ENCODE results near the gene MYO1G. TPM values are rescaled to one million over a fixed set of nuclear protein-coding genes. Genes with fewer than 3 reads are reported as not detected.

MYO1G gene
- total RNA-seq, 2 donors from 2014 or later = 0.78 to 2.2 TPM

DNA sequence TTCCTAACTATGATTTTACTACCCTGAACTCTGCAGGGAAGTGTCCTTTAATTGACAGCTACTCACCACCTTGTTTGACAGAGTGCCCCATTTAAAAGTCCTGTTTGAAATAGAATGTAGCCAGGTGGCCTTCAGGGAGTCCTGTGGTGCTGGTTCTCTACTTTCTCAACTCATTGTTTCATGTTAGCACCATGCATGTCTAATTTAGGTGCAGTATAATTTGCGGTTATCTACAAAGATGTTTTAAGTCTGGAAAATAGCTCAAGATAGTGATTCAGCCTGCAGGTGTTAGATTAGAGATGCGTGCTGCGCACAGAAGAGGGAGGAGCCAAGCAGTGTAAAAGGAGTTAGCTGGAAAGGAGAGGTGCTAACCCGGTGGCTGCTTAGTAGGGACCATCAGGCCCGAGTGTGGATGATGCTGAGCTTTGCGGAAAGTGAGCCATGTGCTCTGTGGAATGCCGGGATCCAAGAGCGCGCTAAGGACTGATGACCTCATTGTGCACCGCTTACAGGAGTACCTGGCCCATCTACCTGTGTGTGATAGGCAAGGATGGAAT lies 22.4 kb upstream of the MYO1G start:
- no peak for DNase-seq (ENCODE audit: low spot score)
- TF ChIP-seq, protein P1, sequence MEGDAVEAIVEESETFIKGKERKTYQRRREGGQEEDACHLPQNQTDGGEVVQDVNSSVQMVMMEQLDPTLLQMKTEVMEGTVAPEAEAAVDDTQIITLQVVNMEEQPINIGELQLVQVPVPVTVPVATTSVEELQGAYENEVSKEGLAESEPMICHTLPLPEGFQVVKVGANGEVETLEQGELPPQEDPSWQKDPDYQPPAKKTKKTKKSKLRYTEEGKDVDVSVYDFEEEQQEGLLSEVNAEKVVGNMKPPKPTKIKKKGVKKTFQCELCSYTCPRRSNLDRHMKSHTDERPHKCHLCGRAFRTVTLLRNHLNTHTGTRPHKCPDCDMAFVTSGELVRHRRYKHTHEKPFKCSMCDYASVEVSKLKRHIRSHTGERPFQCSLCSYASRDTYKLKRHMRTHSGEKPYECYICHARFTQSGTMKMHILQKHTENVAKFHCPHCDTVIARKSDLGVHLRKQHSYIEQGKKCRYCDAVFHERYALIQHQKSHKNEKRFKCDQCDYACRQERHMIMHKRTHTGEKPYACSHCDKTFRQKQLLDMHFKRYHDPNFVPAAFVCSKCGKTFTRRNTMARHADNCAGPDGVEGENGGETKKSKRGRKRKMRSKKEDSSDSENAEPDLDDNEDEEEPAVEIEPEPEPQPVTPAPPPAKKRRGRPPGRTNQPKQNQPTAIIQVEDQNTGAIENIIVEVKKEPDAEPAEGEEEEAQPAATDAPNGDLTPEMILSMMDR (IDR thresholded peaks at IDR 0.05) = no peak
- Histone ChIP-seq H3K36me3 (no peaks in the 10 kb centered on the region), H3K9me3 (no peaks in the 10 kb centered on the region), H3K4me3 (peak overlapping the region; percentile 82 to 84), H3K4me1 (peaks cover 0 to 35% of the 10 kb centered on the region in 2 donors), H3K27me3 (no peaks in the 10 kb centered on the region), H3K27ac (peak overlapping the region; percentile 93 to 94)

DNA sequence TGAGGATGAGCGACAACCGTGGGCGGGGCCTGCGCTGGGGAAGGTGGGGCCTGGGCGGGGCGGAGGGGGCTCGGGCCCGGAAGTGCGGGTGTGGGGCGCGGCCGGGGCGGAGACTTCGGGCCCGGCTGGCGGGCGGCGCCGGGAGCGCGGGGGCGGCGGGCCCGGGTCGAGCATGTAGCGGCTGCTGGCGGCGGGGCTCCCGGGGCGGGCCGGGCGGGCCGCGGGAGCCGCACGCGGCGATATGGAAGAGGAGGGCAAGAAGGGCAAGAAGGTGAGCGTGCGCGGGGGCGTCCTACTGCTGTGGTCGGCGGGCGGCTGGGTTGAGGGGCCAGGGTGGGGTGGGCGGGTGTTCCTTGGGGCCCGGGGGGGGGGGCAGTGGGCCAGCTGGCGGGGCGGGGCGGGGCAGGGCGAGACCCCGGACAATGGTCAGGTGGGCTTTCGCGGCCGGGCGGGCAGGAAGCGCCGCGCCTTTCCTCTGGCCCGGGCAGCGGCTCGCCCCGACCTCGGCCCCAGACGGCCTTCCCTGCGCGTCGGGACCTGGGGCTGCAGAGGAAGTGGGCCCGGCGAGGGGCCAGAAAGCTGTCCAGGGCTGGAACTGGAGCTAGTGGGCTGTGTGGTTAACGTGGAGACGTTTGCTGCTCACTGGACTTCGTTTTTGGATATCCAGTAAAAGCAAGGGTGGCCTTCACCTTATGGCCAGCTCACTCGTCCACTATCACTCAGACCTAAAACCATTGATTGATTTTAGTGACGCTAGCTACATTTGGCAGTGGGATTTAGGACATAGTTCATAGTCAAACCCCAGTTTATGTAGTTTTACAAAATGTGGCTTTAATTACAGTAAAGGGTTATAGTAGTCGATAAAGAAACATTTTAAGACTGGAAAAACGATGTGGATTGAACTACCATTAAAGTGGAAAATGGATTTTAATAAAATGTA lies 21.5 kb upstream of the MYO1G start, which contains the start of gene CCM2:
CCM2 (plus strand) TSS at position 109 of the 940 bp plus-strand sequence; CDS start at position 242, 133 bp downstream.
- DNase-seq (ENCODE audit: low spot score) = no peak
- Histone ChIP-seq H3K4me1 (peaks cover 0 to 28% of the 10 kb centered on the region in 2 donors), H3K27me3 (no peaks in the 10 kb centered on the region), H3K36me3 (no peaks in the 10 kb centered on the region), H3K9me3 (no peaks in the 10 kb centered on the region), H3K27ac (peak within 1 kb of the TSS; percentile 93 to 94), H3K4me3 (peak within 1 kb of the TSS; percentile 82 to 84)
- TF ChIP-seq, protein P1 (IDR thresholded peaks at IDR 0.05) = no peak

DNA sequence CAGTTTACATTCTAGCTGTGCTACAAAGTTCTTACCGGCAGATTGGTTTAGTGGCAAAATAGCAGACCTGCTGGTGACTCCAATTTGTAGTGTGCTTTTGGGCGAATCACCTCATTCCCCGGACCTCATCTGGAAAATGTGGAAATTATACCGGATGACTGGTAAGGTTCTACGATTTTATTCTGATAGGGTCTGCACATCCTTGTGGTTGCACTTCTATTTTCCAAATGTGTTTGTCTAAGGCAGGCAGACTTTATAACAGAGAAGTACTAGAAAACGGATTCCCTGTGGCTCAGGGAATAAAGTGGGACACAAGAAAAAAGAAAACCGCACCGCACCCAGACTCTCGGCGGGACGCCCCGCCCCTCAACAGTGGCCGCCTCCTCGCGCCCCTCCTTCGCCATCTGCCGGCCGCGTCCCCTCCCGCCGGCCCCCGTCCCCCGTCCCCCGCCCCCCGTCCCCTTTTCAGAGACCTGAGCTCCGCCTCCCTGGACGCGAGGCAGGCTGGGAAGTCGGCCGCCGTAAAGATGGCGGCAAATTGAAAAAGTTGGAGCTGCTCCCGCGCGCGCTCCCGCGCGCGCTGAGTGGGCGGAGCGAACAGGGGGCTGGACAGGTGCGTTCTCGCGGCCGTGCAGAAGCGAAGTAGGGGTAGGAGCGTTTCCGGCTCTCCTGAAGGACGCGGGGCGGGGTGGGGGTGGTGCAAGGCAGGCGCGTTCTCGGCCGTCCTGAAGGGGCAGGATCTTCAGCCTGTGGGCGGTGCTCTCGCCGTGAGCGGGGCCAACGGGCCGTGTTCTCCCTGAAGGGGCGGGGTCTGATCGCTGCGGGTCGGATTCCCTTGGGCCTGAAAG lies 20.7 kb upstream of the MYO1G start:
- Histone ChIP-seq H3K4me1 (peaks cover 0 to 28% of the 10 kb centered on the region in 2 donors), H3K36me3 (no peaks in the 10 kb centered on the region), H3K9me3 (no peaks in the 10 kb centered on the region), H3K27ac (peak overlapping the region; percentile 81 to 89), H3K4me3 (peak overlapping the region; percentile 46 to 84), H3K27me3 (no peaks in the 10 kb centered on the region)
- TF ChIP-seq, protein P1 (IDR thresholded peaks at IDR 0.05) = peak in 1 of 2 donors; percentile 33
- DNase-seq (ENCODE audit: low spot score) = peak; percentile 98

DNA sequence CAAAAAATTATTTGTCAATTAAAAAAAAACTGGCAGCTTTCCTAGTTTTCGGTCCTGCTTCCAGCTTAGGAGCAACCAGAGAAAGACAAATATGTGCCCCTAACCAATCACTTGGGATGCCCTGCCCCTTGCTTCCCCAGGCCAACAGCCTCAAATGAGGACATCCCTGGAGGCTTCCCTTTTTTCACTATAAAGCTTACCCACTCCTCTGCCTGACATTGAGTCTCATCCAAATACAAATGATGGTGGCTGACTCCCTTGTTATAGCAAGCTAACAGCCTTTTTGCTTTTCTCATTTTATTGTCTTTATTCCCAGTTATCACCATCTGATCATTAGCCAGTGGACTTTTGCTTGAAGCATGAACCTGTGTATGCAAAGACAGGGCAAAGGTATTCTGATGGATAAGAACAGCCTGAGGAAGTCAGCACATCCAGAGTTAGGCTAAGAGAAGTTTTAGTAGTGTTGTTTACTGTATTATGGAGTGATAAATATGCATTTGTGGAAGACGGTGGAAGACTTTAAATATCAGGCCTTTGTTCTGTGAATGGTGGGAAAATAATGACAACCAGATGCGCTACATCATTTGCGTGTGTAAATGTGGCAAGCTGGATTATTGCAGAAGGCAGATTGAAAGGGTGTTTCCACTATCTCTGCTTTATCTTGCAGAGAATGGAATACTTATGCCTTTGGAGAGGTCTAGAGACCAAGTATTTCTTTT lies 19.5 kb upstream of the MYO1G start:
- no peaks in the 10 kb centered on the region for H3K27me3 ChIP-seq
- no peak for DNase-seq (ENCODE audit: low spot score)
- H3K36me3 ChIP-seq = no peaks in the 10 kb centered on the region
- TF ChIP-seq, protein P1 (IDR thresholded peaks at IDR 0.05) = no peak
- no peaks in the 10 kb centered on the region for H3K9me3 ChIP-seq
- peaks cover 0 to 28% of the 10 kb centered on the region in 2 donors for H3K4me1 ChIP-seq
- peak overlapping the region; percentile 81 to 89 for H3K27ac ChIP-seq
- H3K4me3 ChIP-seq = no peak overlapping the region

Measured in right atrium auricular region (tissue), 2 donors.